ENCODE data around the gene NSL1.

- TF ChIP-seq CTCF (IDR thresholded peaks at IDR 0.05) = no peak
- TF ChIP-seq EZH2 (IDR thresholded peaks at IDR 0.05; ENCODE audit: borderline replicate concordance, insufficient read depth, low read depth, low read length, poor library complexity, severe bottlenecking) = no peak
Measured at GRCh38 chr1:212774584-212774983, 17.0 kb downstream of the NSL1 start.

Measured in B cell (primary cell).